Stimulated activated naive CD8-positive, alpha-beta T cell treated with anti-CD3 and anti-CD28 coated beads, Interleukin-15, Interleukin-2, amounts not matched to agents 100 ng/mL and 50 ng/mL, for 24 hours (primary cell): ENCODE data around the gene BCL7A.

ENCODE experiments used
- H3K27ac Mint-ChIP-seq: one replicate; pipeline ENCODE4 v1.8.0; 2021; ENCODE audit warnings: mild to moderate bottlenecking, mixed read lengths
- H3K27me3 Mint-ChIP-seq: one replicate; pipeline ENCODE4 v1.8.0; 2021; ENCODE audit warnings: mixed read lengths
- H3K36me3 Mint-ChIP-seq: one replicate; pipeline ENCODE4 v1.8.0; 2021; ENCODE audit warnings: low read depth, mixed read lengths
- H3K4me1 Mint-ChIP-seq: one replicate; pipeline ENCODE4 v1.8.0; 2021; ENCODE audit warnings: low read depth, mixed read lengths
- H3K4me3 Mint-ChIP-seq: one replicate; pipeline ENCODE4 v1.8.0; 2021; ENCODE audit warnings: mild to moderate bottlenecking, mixed read lengths
- H3K9me3 Mint-ChIP-seq: one replicate; pipeline ENCODE4 v1.8.0; 2021; ENCODE audit warnings: mixed read lengths

The BCL7A gene

GRCh38 chr12:122013791-122014590 lies 7.7 kb upstream of the BCL7A start:
- H3K27ac Mint-ChIP-seq: no peak overlapping the region
- H3K27me3 Mint-ChIP-seq: peaks cover 6% of the 10 kb centered on the region
- H3K9me3 Mint-ChIP-seq: no peaks in the 10 kb centered on the region
- H3K36me3 Mint-ChIP-seq: no peaks in the 10 kb centered on the region
- no peaks in the 10 kb centered on the region for H3K4me1 Mint-ChIP-seq
- H3K4me3 Mint-ChIP-seq: no peak overlapping the region

GRCh38 chr12:122014781-122015180 lies 6.9 kb upstream of the BCL7A start:
- Mint-ChIP-seq H3K27ac (no peak overlapping the region), H3K4me1 (no peaks in the 10 kb centered on the region), H3K4me3 (no peak overlapping the region), H3K9me3 (no peaks in the 10 kb centered on the region), H3K27me3 (peaks cover 6% of the 10 kb centered on the region), H3K36me3 (no peaks in the 10 kb centered on the region)

- Mint-ChIP-seq H3K27ac (no peak overlapping the region), H3K4me3 (no peak overlapping the region), H3K4me1 (peaks cover 13% of the 10 kb centered on the region), H3K27me3 (peaks cover 12% of the 10 kb centered on the region), H3K9me3 (no peaks in the 10 kb centered on the region), H3K36me3 (no peaks in the 10 kb centered on the region)
Observed at GRCh38 chr12:122018457-122018856, 3.2 kb upstream of the BCL7A start.

GRCh38 chr12:122018937-122019336 lies 2.7 kb upstream of the BCL7A start:
- H3K4me1 Mint-ChIP-seq: peaks cover 16% of the 10 kb centered on the region
- H3K9me3 Mint-ChIP-seq: no peaks in the 10 kb centered on the region
- no peaks in the 10 kb centered on the region for H3K36me3 Mint-ChIP-seq
- H3K4me3 Mint-ChIP-seq: no peak overlapping the region
- peaks cover 12% of the 10 kb centered on the region for H3K27me3 Mint-ChIP-seq
- H3K27ac Mint-ChIP-seq: no peak overlapping the region

- Mint-ChIP-seq H3K36me3 (no peaks in the 10 kb centered on the region), H3K9me3 (no peaks in the 10 kb centered on the region), H3K27ac (peak overlapping the region; percentile 36), H3K27me3 (peaks cover 12% of the 10 kb centered on the region), H3K4me1 (peaks cover 21% of the 10 kb centered on the region), H3K4me3 (peak overlapping the region; percentile 83)
Observed at GRCh38 chr12:122020795-122021192, 890 bp upstream of the BCL7A start.

- Mint-ChIP-seq H3K4me3 (peak overlapping the region; percentile 84), H3K27ac (peak overlapping the region; percentile 36), H3K36me3 (no peaks in the 10 kb centered on the region), H3K9me3 (no peaks in the 10 kb centered on the region), H3K4me1 (peaks cover 21% of the 10 kb centered on the region), H3K27me3 (peaks cover 12% of the 10 kb centered on the region)
Observed at GRCh38 chr12:122021193-122021821, 377 bp upstream of the BCL7A start.

- H3K4me1 Mint-ChIP-seq: peaks cover 21% of the 10 kb centered on the region
- no peaks in the 10 kb centered on the region for H3K9me3 Mint-ChIP-seq
- peaks cover 12% of the 10 kb centered on the region for H3K27me3 Mint-ChIP-seq
- H3K4me3 Mint-ChIP-seq: peak overlapping the region; percentile 84
- no peaks in the 10 kb centered on the region for H3K36me3 Mint-ChIP-seq
- peak overlapping the region; percentile 63 for H3K27ac Mint-ChIP-seq
Observed at GRCh38 chr12:122022393-122023338, 982 bp downstream of the BCL7A start.

- peaks cover 12% of the 10 kb centered on the region for H3K27me3 Mint-ChIP-seq
- H3K9me3 Mint-ChIP-seq: no peaks in the 10 kb centered on the region
- no peaks in the 10 kb centered on the region for H3K36me3 Mint-ChIP-seq
- H3K27ac Mint-ChIP-seq: peak overlapping the region; percentile 63
- peak overlapping the region; percentile 84 for H3K4me3 Mint-ChIP-seq
- H3K4me1 Mint-ChIP-seq: peaks cover 23% of the 10 kb centered on the region
Observed at GRCh38 chr12:122023339-122024131, 1.9 kb downstream of the BCL7A start.

- Mint-ChIP-seq H3K4me3 (peak overlapping the region; percentile 39), H3K27me3 (peaks cover 16% of the 10 kb centered on the region), H3K36me3 (no peaks in the 10 kb centered on the region), H3K27ac (no peak overlapping the region), H3K9me3 (no peaks in the 10 kb centered on the region), H3K4me1 (peaks cover 30% of the 10 kb centered on the region)
Observed at GRCh38 chr12:122024132-122024785, 2.6 kb downstream of the BCL7A start.

GRCh38 chr12:122026706-122027333 lies 5.1 kb downstream of the BCL7A start:
- no peaks in the 10 kb centered on the region for H3K36me3 Mint-ChIP-seq
- H3K9me3 Mint-ChIP-seq: no peaks in the 10 kb centered on the region
- peaks cover 30% of the 10 kb centered on the region for H3K4me1 Mint-ChIP-seq
- no peak overlapping the region for H3K27ac Mint-ChIP-seq
- H3K27me3 Mint-ChIP-seq: peaks cover 8% of the 10 kb centered on the region
- no peak overlapping the region for H3K4me3 Mint-ChIP-seq

- Mint-ChIP-seq H3K4me1 (peaks cover 25% of the 10 kb centered on the region), H3K9me3 (no peaks in the 10 kb centered on the region), H3K4me3 (no peak overlapping the region), H3K36me3 (no peaks in the 10 kb centered on the region), H3K27ac (no peak overlapping the region), H3K27me3 (peaks cover 6% of the 10 kb centered on the region)
Observed at GRCh38 chr12:122028165-122028904, 6.7 kb downstream of the BCL7A start.

GRCh38 chr12:122028905-122029560 lies 7.3 kb downstream of the BCL7A start:
- Mint-ChIP-seq H3K4me3 (no peak overlapping the region), H3K27me3 (peaks cover 4% of the 10 kb centered on the region), H3K4me1 (peaks cover 20% of the 10 kb centered on the region), H3K27ac (no peak overlapping the region), H3K9me3 (no peaks in the 10 kb centered on the region), H3K36me3 (no peaks in the 10 kb centered on the region)
